Peyer's patch (tissue), 4 donors: ENCODE results near the gene CCDC187. TPM values are rescaled to one million over a fixed set of nuclear protein-coding genes. Genes with fewer than 3 reads are reported as not detected.

Source experiments
- DNase-seq, 3 donors: peaks; one replicate each; pipeline ENCODE4 v3.0.0-alpha.2; 2017 to 2019
- H3K27ac ChIP-seq, 4 donors: fragments of 200-600 bp; sonication (generic); one replicate each; pipeline ENCODE4 v1.5.1; 2016 to 2019
- H3K27me3 ChIP-seq, 2 donors: fragments of 200-600 bp; sonication (generic); one replicate each; pipeline ENCODE4 v1.5.1; 2019
- H3K36me3 ChIP-seq, 3 donors: fragments of 200-600 bp; sonication (generic); one replicate each; pipeline ENCODE4 v1.5.1; 2016 to 2019
- H3K4me1 ChIP-seq, 4 donors: fragments of 200-600 bp; sonication (generic); one replicate each; pipeline ENCODE4 v1.5.1; 2016 to 2019
- H3K4me3 ChIP-seq, 4 donors: fragments of 200-600 bp; sonication (generic); 1 replicate in 3 of 4; 2 replicates in 1 of 4; pipeline ENCODE4 v1.5.1; 2016 to 2019; ENCODE audit warnings: mild to moderate bottlenecking in 1 of 4
- H3K9me3 ChIP-seq, 4 donors: fragments of 200-600 bp; sonication (generic); one replicate each; pipeline ENCODE4 v1.5.1; 2016 to 2019; ENCODE audit warnings: mild to moderate bottlenecking in 1 of 4
- CTCF ChIP-seq, 6 experiments: fragments of 450-650 bp in 4 of 6; fragments of 200-600 bp in 2 of 6; sonication (generic) in 1 of 6; IDR thresholded peaks; one replicate each; pipeline ENCODE4 v1.5.1; 2017 to 2019; ENCODE audit warnings: antibody characterized with exemption in 6 of 6, mild to moderate bottlenecking in 3 of 6, moderate library complexity in 1 of 6
- POLR2A ChIP-seq, 2 donors: fragments of 450-650 bp; IDR thresholded peaks; one replicate each; pipeline ENCODE4 v1.5.1; 2017; ENCODE audit warnings: antibody characterized with exemption in 2 of 2, mild to moderate bottlenecking in 2 of 2, moderate library complexity in 2 of 2
- total RNA-seq, 4 donors: library from RNA; depleted of rRNA; stranded (reverse); fragments of >200 nt; gene quantifications; one replicate each; pipeline ENCODE4 v1.1.0, GENCODE V29; 2016

The CCDC187 gene
- total RNA-seq, 4 donors from 2014 or later = 0.35 to 1.0 (median 0.67) TPM; not detected in 1

GRCh38 chr9:136344544-136345280 is 40.8 kb upstream of the CCDC187 start:
- no peak for DNase-seq
- no peaks in the 10 kb centered on the region for H3K36me3 ChIP-seq
- H3K4me3 ChIP-seq = no peak overlapping the region
- H3K4me1 ChIP-seq = peaks cover 0 to 23% (median 3%) of the 10 kb centered on the region in 4 donors
- TF ChIP-seq CTCF (IDR thresholded peaks at IDR 0.05) (no peak), POLR2A (IDR thresholded peaks at IDR 0.05) (no peak)
- no peaks in the 10 kb centered on the region for H3K9me3 ChIP-seq
- peaks cover 0 to 5% of the 10 kb centered on the region in 2 donors for H3K27me3 ChIP-seq
- H3K27ac ChIP-seq = no peak overlapping the region

- no peak for DNase-seq
- Histone ChIP-seq H3K4me1 (peaks cover 0 to 27% (median 3%) of the 10 kb centered on the region in 4 donors), H3K4me3 (no peak overlapping the region), H3K9me3 (no peaks in the 10 kb centered on the region), H3K27ac (no peak overlapping the region), H3K27me3 (peaks cover 0 to 5% of the 10 kb centered on the region in 2 donors), H3K36me3 (no peaks in the 10 kb centered on the region)
- TF ChIP-seq CTCF (IDR thresholded peaks at IDR 0.05) (no peak), POLR2A (IDR thresholded peaks at IDR 0.05) (no peak)
Measured at GRCh38 chr9:136343884-136344269, 40.0 kb upstream of the CCDC187 start.

- no peak overlapping the region for H3K27ac ChIP-seq
- H3K27me3 ChIP-seq = peaks cover 0 to 5% of the 10 kb centered on the region in 2 donors
Measured at GRCh38 chr9:136343121-136343883, 39.4 kb upstream of the CCDC187 start.

GRCh38 chr9:136342181-136343120 is 38.6 kb upstream of the CCDC187 start:
- Histone ChIP-seq H3K4me1 (peaks cover 0 to 27% (median 3%) of the 10 kb centered on the region in 4 donors), H3K27me3 (peaks cover 0 to 5% of the 10 kb centered on the region in 2 donors), H3K9me3 (no peaks in the 10 kb centered on the region), H3K27ac (peak overlapping the region in 1 of 4 donors; percentile 59), H3K36me3 (no peaks in the 10 kb centered on the region), H3K4me3 (peak overlapping the region; percentile 28 to 57 (median 44))
- peak; percentile 58 to 88 (median 83) for DNase-seq
- TF ChIP-seq POLR2A (IDR thresholded peaks at IDR 0.05) (no peak), CTCF (IDR thresholded peaks at IDR 0.05) (no peak)

More at GRCh38 chr9:136343121-136343883, 39.4 kb upstream of the CCDC187 start:
- peaks cover 0 to 27% (median 3%) of the 10 kb centered on the region in 4 donors for H3K4me1 ChIP-seq
- H3K4me3 ChIP-seq = peak overlapping the region in 2 of 4 donors; percentile 56 to 57
- TF ChIP-seq POLR2A (IDR thresholded peaks at IDR 0.05) (no peak), CTCF (IDR thresholded peaks at IDR 0.05) (no peak)
- DNase-seq = no peak
- no peaks in the 10 kb centered on the region for H3K9me3 ChIP-seq
- H3K36me3 ChIP-seq = no peaks in the 10 kb centered on the region

DNA sequence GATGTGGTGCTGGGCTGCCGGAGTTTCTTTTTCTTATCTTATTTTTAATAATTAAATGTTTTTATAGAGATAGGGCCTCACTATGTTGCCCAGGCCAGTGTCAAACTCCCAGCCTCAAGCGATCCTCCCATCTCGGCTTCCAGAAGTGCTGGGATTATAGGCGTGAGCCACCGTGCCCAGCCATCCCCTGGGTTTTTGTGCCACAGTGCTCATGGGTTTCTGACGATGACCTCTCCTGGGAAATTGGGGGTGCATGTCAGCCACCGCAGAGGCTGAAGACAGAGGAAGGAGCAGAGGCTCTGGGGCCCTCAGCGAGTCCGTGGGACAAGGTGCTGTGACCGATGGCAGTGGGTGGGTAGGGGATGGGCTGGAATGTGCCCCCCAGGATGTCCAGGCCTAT is 37.9 kb upstream of the CCDC187 start:
- DNase-seq = no peak
- TF ChIP-seq CTCF (IDR thresholded peaks at IDR 0.05) (no peak), POLR2A (IDR thresholded peaks at IDR 0.05) (no peak)
- H3K27ac ChIP-seq = no peak overlapping the region
- peaks cover 0 to 5% of the 10 kb centered on the region in 2 donors for H3K27me3 ChIP-seq
- peaks cover 0 to 27% (median 3%) of the 10 kb centered on the region in 4 donors for H3K4me1 ChIP-seq
- H3K36me3 ChIP-seq = no peaks in the 10 kb centered on the region
- no peaks in the 10 kb centered on the region for H3K9me3 ChIP-seq
- peak overlapping the region in 1 of 4 donors; percentile 56 for H3K4me3 ChIP-seq
